Measurements from ENCODE around the gene SH2D4B. TPM values are rescaled to one million over a fixed set of nuclear protein-coding genes. Genes with fewer than 3 reads are reported as not detected.
A peak's percentile ranks its signal among the peaks of the same experiment; 100 is the strongest.
"Not testable (repeated sequence)": the region's sequence is repeated elsewhere in the genome, so short reads cannot be mapped to it uniquely, and the experiment has no call there.

Gene SH2D4B
- total RNA-seq, 2 donors from 2014 or later = 0.13 TPM; not detected in 1

DNA sequence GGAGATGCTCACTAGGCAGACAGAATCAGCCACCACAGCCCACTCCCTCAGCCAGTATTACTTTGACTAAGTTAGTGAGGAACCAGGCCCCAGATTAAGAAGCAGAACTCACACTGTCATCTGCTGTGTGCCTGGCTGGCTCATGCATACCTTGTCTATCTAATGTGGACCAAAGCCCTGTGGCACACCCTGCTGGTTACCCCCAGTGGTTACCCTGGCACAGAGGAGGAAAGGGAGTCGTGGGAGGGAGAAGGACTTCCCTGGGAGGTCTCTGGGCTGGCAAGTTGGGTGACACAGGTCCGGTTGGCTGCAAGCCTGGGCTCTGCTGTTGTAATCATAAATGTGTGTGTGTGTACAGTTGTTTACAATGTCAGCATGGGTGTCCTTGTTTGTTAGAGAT is 7.5 kb upstream of the SH2D4B start:
- Histone ChIP-seq H3K9ac (ENCODE audit: extremely low read depth, low read length, poor library complexity, severe bottlenecking) (no peak overlapping the region), H3K4me3 (ENCODE audit: low read length) (no peak overlapping the region), H3K9me3 (ENCODE audit: control insufficient read depth, low read length) (no peaks in the 10 kb centered on the region), H3K4me1 (ENCODE audit: control insufficient read depth, insufficient read depth, low read length) (no peaks in the 10 kb centered on the region), H3K36me3 (ENCODE audit: control insufficient read depth, insufficient read depth, low read length) (no peaks in the 10 kb centered on the region), H3K27me3 (ENCODE audit: control insufficient read depth, insufficient read depth, low read length, poor library complexity, severe bottlenecking) (no peaks in the 10 kb centered on the region), H3K27ac (ENCODE audit: low read depth, low read length) (no peak overlapping the region)
- H3K36me3 Mint-ChIP-seq (ENCODE audit: low read depth) = no peaks in the 10 kb centered on the region
- 80 to 96% methylated on average over 1 to 2 of the region's 2 CpGs for WGBS, 2 experiments (ENCODE audit: insufficient coverage in 1 of 2, insufficient read length in 1 of 2)
- H3K4me3 Mint-ChIP-seq = no peak overlapping the region
- DNase-seq = peak; percentile 63
- peak; percentile 46 for TF ChIP-seq CTCF (conservative IDR thresholded peaks at IDR 0.05)
- H3K4me1 Mint-ChIP-seq = peaks cover 13% of the 10 kb centered on the region
- H3K9me3 Mint-ChIP-seq = peaks cover 7% of the 10 kb centered on the region
- no peaks in the 10 kb centered on the region for H3K27me3 Mint-ChIP-seq (ENCODE audit: insufficient read depth)
- no peak overlapping the region for H3K27ac Mint-ChIP-seq

DNA sequence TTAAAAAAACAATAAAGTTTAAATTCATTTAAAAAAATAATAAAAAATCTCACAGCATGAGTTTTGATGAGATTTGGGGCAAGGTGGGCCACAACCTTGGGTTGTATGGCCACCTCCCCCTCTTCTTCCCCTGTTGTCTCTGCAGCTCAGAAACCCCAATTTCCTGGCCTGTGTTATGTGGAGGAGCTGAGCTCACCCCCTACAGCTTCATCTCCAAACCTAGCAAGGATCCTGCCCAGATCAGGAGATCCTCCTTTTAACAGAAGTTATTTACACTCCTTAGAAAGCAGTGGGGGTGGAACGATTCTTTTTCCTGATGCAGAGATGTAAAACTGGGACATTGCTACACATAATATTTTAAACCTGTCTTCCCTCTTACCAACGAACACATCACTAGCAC is 6.9 kb upstream of the SH2D4B start:
- Histone ChIP-seq H3K4me3 (ENCODE audit: low read length) (no peak overlapping the region), H3K4me1 (ENCODE audit: control insufficient read depth, insufficient read depth, low read length) (no peaks in the 10 kb centered on the region), H3K9ac (ENCODE audit: extremely low read depth, low read length, poor library complexity, severe bottlenecking) (no peak overlapping the region), H3K36me3 (ENCODE audit: control insufficient read depth, insufficient read depth, low read length) (no peaks in the 10 kb centered on the region), H3K27me3 (ENCODE audit: control insufficient read depth, insufficient read depth, low read length, poor library complexity, severe bottlenecking) (no peaks in the 10 kb centered on the region), H3K9me3 (ENCODE audit: control insufficient read depth, low read length) (no peaks in the 10 kb centered on the region), H3K27ac (ENCODE audit: low read depth, low read length) (no peak overlapping the region)
- WGBS, 2 experiments (ENCODE audit: insufficient coverage in 1 of 2, insufficient read length in 1 of 2) = 49 to 80% methylated on average over 2 of the region's 2 CpGs
- no peak for DNase-seq
- H3K4me3 Mint-ChIP-seq = no peak overlapping the region
- no peak for TF ChIP-seq CTCF (conservative IDR thresholded peaks at IDR 0.05)
- no peak overlapping the region for H3K27ac Mint-ChIP-seq
- no peaks in the 10 kb centered on the region for H3K36me3 Mint-ChIP-seq (ENCODE audit: low read depth)
- peaks cover 12% of the 10 kb centered on the region for H3K4me1 Mint-ChIP-seq
- H3K27me3 Mint-ChIP-seq (ENCODE audit: insufficient read depth) = no peaks in the 10 kb centered on the region
- peaks cover 13% of the 10 kb centered on the region for H3K9me3 Mint-ChIP-seq

DNA sequence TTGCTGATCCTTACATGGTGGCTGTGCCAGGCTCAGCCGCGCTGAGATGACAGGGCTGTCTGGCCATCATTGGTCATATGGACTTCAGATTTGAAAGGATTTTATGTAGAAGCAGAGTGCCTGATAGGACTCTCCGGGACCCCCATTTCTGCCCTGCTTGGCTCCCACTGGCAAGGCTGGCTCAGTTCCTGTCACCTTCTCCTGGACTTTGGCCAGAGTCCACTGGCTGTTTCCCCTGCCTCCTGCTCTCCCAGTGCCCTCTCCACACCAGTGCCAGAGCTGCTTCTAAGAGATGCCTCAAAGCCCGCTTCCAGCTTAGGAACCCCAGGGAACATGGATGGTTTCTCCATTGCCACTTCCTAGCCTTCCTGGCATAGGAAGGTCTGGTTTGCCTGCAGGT is 5.1 kb upstream of the SH2D4B start:
- peaks cover 18% of the 10 kb centered on the region for H3K4me1 Mint-ChIP-seq
- peak; percentile 33 for DNase-seq
- Histone ChIP-seq H3K27me3 (ENCODE audit: control insufficient read depth, insufficient read depth, low read length, poor library complexity, severe bottlenecking) (no peaks in the 10 kb centered on the region), H3K36me3 (ENCODE audit: control insufficient read depth, insufficient read depth, low read length) (no peaks in the 10 kb centered on the region), H3K27ac (ENCODE audit: low read depth, low read length) (no peak overlapping the region), H3K4me3 (ENCODE audit: low read length) (no peak overlapping the region), H3K4me1 (ENCODE audit: control insufficient read depth, insufficient read depth, low read length) (peaks cover 11% of the 10 kb centered on the region), H3K9ac (ENCODE audit: extremely low read depth, low read length, poor library complexity, severe bottlenecking) (no peak overlapping the region), H3K9me3 (ENCODE audit: control insufficient read depth, low read length) (no peaks in the 10 kb centered on the region)
- H3K4me3 Mint-ChIP-seq = no peak overlapping the region
- WGBS, 2 experiments (ENCODE audit: insufficient coverage in 1 of 2, insufficient read length in 1 of 2) = 91 to 96% methylated on average over 4 of the region's 4 CpGs
- H3K27me3 Mint-ChIP-seq (ENCODE audit: insufficient read depth) = peaks cover 3% of the 10 kb centered on the region
- no peaks in the 10 kb centered on the region for H3K36me3 Mint-ChIP-seq (ENCODE audit: low read depth)
- peaks cover 15% of the 10 kb centered on the region for H3K9me3 Mint-ChIP-seq
- no peak for TF ChIP-seq CTCF (conservative IDR thresholded peaks at IDR 0.05)
- no peak overlapping the region for H3K27ac Mint-ChIP-seq

DNA sequence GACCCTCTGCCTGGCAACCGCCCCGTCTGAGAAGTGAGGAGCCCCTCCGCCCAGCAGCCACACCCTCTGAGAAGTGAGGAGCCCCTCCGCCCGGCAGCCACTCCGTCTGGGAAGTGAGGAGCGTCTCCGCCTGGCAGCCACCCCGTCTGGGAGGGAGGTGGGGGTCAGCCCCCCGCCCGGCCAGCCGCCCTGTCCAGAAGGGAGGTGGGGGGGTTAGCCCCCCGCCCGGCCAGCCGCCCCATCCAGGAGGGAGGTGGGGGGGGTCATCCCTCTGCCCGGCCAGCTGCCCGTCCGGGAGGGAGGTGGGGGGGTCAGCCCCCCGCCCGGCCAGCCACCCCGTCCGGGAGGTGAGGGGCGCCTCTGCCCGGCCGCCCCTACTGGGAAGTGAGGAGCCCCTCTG is 3.6 kb upstream of the SH2D4B start:
- not testable (repeated sequence) for H3K27ac ChIP-seq (ENCODE audit: low read depth, low read length); H3K27me3 Mint-ChIP-seq (ENCODE audit: insufficient read depth); H3K9me3 ChIP-seq (ENCODE audit: control insufficient read depth, low read length); H3K4me3 ChIP-seq (ENCODE audit: low read length); H3K27ac Mint-ChIP-seq; H3K9ac ChIP-seq (ENCODE audit: extremely low read depth, low read length, poor library complexity, severe bottlenecking); H3K36me3 Mint-ChIP-seq (ENCODE audit: low read depth); DNase-seq; H3K36me3 ChIP-seq (ENCODE audit: control insufficient read depth, insufficient read depth, low read length); H3K27me3 ChIP-seq (ENCODE audit: control insufficient read depth, insufficient read depth, low read length, poor library complexity, severe bottlenecking); H3K4me3 Mint-ChIP-seq
- Mint-ChIP-seq H3K9me3 (peaks cover 15% of the 10 kb centered on the region), H3K4me1 (peaks cover 24% of the 10 kb centered on the region)
- no CpG with 5 or more reads among the region's 25 CpGs for WGBS, 2 experiments (ENCODE audit: insufficient coverage in 1 of 2, insufficient read length in 1 of 2)
- peaks cover 14% of the 10 kb centered on the region for H3K4me1 ChIP-seq (ENCODE audit: control insufficient read depth, insufficient read depth, low read length)

GRCh38 chr10:80534646-80535045 is 3.1 kb upstream of the SH2D4B start:
- not testable (repeated sequence) for H3K36me3 Mint-ChIP-seq (ENCODE audit: low read depth); DNase-seq; H3K4me3 ChIP-seq (ENCODE audit: low read length); H3K36me3 ChIP-seq (ENCODE audit: control insufficient read depth, insufficient read depth, low read length); H3K27ac Mint-ChIP-seq; H3K9me3 ChIP-seq (ENCODE audit: control insufficient read depth, low read length); H3K9ac ChIP-seq (ENCODE audit: extremely low read depth, low read length, poor library complexity, severe bottlenecking); H3K27ac ChIP-seq (ENCODE audit: low read depth, low read length); H3K27me3 Mint-ChIP-seq (ENCODE audit: insufficient read depth); H3K27me3 ChIP-seq (ENCODE audit: control insufficient read depth, insufficient read depth, low read length, poor library complexity, severe bottlenecking); H3K4me3 Mint-ChIP-seq
- Mint-ChIP-seq H3K4me1 (peaks cover 24% of the 10 kb centered on the region), H3K9me3 (peaks cover 15% of the 10 kb centered on the region)
- WGBS, 2 experiments (ENCODE audit: insufficient coverage in 1 of 2, insufficient read length in 1 of 2) = 89% methylated on average over 8 of the region's 30 CpGs; no CpG with 5 or more reads in 1 of the 2 experiments
- peaks cover 14% of the 10 kb centered on the region for H3K4me1 ChIP-seq (ENCODE audit: control insufficient read depth, insufficient read depth, low read length)

Measured in endodermal cell (in vitro differentiated cells).